Lower leg skin (tissue), 3 donors: ENCODE measurements around the gene CCSER1.

Source experiments
- CTCF ChIP-seq, 3 donors: fragments of 450-650 bp; IDR thresholded peaks; one replicate each; pipeline ENCODE4 v1.5.1; 2016; ENCODE audit warnings: antibody characterized with exemption in 3 of 3, mild to moderate bottlenecking in 3 of 3, moderate library complexity in 2 of 3
- POLR2A ChIP-seq, 2 donors: fragments of 450-650 bp; IDR thresholded peaks; one replicate each; pipeline ENCODE4 v1.6.1; 2016 to 2017; ENCODE audit warnings: antibody characterized with exemption in 2 of 2, mild to moderate bottlenecking in 1 of 2, moderate library complexity in 1 of 2

GRCh38 chr4:90183254-90183653 lies 56.1 kb downstream of the CCSER1 start:
- TF ChIP-seq CTCF (IDR thresholded peaks at IDR 0.05), result no peak
- no peak for TF ChIP-seq POLR2A (IDR thresholded peaks at IDR 0.05)
